Measurements from ENCODE around the gene NEB.

Gene NEB

GRCh38 chr2:151439127-151439526 lies 295.1 kb downstream of the NEB start:
- no peak for DNase-seq

GRCh38 chr2:151438506-151438905 lies 295.8 kb downstream of the NEB start:
- no peak for DNase-seq

GRCh38 chr2:151437630-151438029 lies 296.6 kb downstream of the NEB start:
- peak in 1 of 2 donors; percentile 40 for DNase-seq

All from CD4-positive, alpha-beta T cell treated with Interleukin-1 beta for 1 hour (primary cell).